ENCODE data around the gene PFKFB4.

PFKFB4 gene

DNA sequence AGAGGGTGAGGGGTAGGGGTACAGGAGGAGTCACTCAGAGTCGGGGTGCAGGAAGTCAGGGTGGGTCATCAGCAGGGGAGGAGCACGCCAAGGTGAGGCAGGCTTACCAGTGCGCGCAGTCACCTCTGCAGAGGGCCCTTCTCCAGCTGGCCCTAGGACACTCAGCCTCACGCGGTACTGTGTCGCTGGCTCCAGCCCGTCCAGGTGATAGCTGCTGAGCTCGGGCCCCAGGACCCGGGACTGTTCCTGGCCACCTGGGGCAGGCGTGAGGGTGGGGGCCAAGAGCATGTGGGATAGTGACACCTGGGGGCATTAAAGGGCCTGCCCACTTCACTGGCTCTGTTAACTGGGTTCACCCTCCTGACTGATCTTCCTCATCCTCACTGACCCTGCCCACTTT lies 31.1 kb upstream of the PFKFB4 start:
- no peak overlapping the region for H3K4me3 ChIP-seq (ENCODE audit: low read depth, low read length)
- in situ Hi-C loops (cut with HindIII; ENCODE audit: low sequenced_read_pairs), result no loop called here
- TF ChIP-seq, protein P1, sequence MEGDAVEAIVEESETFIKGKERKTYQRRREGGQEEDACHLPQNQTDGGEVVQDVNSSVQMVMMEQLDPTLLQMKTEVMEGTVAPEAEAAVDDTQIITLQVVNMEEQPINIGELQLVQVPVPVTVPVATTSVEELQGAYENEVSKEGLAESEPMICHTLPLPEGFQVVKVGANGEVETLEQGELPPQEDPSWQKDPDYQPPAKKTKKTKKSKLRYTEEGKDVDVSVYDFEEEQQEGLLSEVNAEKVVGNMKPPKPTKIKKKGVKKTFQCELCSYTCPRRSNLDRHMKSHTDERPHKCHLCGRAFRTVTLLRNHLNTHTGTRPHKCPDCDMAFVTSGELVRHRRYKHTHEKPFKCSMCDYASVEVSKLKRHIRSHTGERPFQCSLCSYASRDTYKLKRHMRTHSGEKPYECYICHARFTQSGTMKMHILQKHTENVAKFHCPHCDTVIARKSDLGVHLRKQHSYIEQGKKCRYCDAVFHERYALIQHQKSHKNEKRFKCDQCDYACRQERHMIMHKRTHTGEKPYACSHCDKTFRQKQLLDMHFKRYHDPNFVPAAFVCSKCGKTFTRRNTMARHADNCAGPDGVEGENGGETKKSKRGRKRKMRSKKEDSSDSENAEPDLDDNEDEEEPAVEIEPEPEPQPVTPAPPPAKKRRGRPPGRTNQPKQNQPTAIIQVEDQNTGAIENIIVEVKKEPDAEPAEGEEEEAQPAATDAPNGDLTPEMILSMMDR (IDR thresholded peaks at IDR 0.05; ENCODE audit: low read depth, low read length), result no peak
- DNase-seq (ENCODE audit: low read depth, low spot score), result no peak

- H3K4me3 ChIP-seq (ENCODE audit: low read depth, low read length), result no peak overlapping the region
- TF ChIP-seq, protein P1 (IDR thresholded peaks at IDR 0.05; ENCODE audit: low read depth, low read length), result no peak
- in situ Hi-C loops (cut with HindIII; ENCODE audit: low sequenced_read_pairs), result no loop called here
- no peak for DNase-seq (ENCODE audit: low read depth, low spot score)
Observed at GRCh38 chr3:48585411-48585810, 28.8 kb upstream of the PFKFB4 start.

DNA sequence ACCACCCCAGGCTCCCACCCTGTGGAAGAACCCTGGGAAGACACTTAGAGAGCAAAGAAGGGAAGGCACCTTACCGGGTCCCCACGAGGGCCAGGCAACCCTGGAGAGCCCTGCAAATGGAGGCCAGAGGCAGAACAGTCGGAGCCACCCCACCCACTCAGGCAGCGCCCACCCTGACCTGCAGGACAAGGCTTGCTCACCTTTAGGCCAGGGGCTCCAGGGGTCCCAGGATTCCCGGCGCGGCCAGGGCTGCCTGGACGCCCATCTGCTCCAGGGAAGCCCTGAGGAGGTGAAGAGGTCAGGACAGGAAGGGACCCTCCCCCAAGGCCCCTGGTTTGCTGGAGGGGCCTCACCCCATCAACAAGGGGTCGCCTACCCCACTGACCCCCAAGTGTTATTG lies 28.2 kb upstream of the PFKFB4 start:
- H3K4me3 ChIP-seq (ENCODE audit: low read depth, low read length), result no peak overlapping the region
- in situ Hi-C loops (cut with HindIII; ENCODE audit: low sequenced_read_pairs), result no loop called here
- TF ChIP-seq, protein P1 (IDR thresholded peaks at IDR 0.05; ENCODE audit: low read depth, low read length), result no peak
- DNase-seq (ENCODE audit: low read depth, low spot score), result no peak

GRCh38 chr3:48581621-48582481 lies 25.2 kb upstream of the PFKFB4 start:
- TF ChIP-seq, protein P1 (IDR thresholded peaks at IDR 0.05; ENCODE audit: low read depth, low read length), result no peak
- H3K4me3 ChIP-seq (ENCODE audit: low read depth, low read length), result no peak overlapping the region
- in situ Hi-C loops (cut with HindIII; ENCODE audit: low sequenced_read_pairs), result no loop called here
- DNase-seq (ENCODE audit: low read depth, low spot score), result no peak

DNA sequence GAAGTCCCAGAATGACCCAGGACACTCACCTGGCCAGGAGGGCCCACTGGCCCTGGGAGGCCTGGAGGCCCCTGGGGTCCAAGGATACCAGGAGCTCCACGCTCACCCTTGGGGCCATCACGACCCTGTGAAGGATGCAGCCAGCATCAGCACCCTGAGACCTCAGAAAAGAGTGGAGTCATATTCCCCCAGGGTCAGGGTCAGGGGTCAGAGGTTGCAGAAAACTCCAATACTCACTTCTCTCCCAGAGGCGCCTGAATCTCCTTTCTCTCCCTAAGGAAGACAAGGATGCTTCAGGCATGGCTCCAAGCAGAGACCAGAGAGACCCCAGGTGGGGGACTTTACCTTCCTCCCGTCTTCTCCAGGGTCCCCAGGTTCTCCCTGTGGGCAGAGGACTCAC lies 20.0 kb upstream of the PFKFB4 start:
- H3K4me3 ChIP-seq (ENCODE audit: low read depth, low read length), result no peak overlapping the region
- TF ChIP-seq, protein P1 (IDR thresholded peaks at IDR 0.05; ENCODE audit: low read depth, low read length), result no peak
- DNase-seq (ENCODE audit: low read depth, low spot score), result no peak
- in situ Hi-C loops (cut with HindIII; ENCODE audit: low sequenced_read_pairs), result no loop called here

DNA sequence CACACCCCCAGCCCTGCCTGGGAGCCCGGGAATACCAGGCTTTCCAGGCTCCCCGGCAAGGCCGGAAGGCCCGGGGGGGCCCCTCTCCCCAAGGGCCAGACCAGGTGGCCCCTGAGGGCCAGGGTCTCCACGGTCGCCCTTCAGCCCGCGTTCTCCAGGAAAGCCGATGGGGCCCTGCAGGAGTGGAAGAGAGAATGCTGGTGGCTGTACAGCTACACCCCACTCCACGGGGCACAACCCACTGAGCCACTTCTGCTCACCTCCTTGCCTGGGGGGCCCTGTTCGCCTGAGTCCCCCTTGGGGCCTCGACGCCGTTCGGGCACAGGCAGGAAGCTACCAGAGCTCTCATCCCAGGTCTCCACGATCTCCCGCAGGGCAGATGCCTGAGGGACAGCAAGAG lies 18.8 kb upstream of the PFKFB4 start:
- no peak overlapping the region for H3K4me3 ChIP-seq (ENCODE audit: low read depth, low read length)
- TF ChIP-seq, protein P1 (IDR thresholded peaks at IDR 0.05; ENCODE audit: low read depth, low read length), result no peak
- in situ Hi-C loops (cut with HindIII; ENCODE audit: low sequenced_read_pairs), result no loop called here
- DNase-seq (ENCODE audit: low read depth, low spot score), result no peak

All from astrocyte of the spinal cord (primary cell).